ENCODE measurements around the gene RPS23. TPM values are rescaled to one million over a fixed set of nuclear protein-coding genes. Genes with fewer than 3 reads are reported as not detected.

RPS23 gene
- total and polyA plus RNA-seq, 2 experiments from 2014 or later = 936 to 1,581 TPM

DNA sequence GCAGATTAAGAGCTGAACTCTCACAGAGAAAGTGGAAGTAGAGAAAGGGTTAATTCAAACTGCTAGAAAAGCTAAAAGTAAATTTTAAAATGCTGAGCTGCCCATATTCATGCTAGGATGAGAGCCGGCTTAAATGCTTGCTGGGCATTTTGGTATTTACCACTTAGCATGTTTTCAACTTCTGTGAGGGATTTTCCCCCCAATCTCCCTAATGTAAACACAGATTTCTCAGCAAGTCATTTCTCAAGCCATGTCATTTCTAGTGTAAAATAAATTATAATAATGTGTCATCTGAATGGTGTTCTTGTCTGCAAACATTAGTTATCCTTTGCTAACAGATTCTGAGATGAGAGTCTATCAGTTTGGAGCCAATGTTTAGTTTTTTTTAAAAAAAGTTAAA lies 22.3 kb downstream of the RPS23 start:
- H4K20me1 ChIP-seq (ENCODE audit: insufficient read depth) = no peaks in the 10 kb centered on the region
- H2AFZ ChIP-seq = no peak overlapping the region
- H3K4me2 ChIP-seq (ENCODE audit: unreplicated experiment) = no peak overlapping the region
- H3K4me1 ChIP-seq (ENCODE audit: insufficient read depth) = no peaks in the 10 kb centered on the region
- no peak for TF ChIP-seq EZH2phosphoT487 (IDR thresholded peaks at IDR 0.05; ENCODE audit: insufficient read depth, low read depth)
- no peak for TF ChIP-seq EZH2 (IDR thresholded peaks at IDR 0.05; ENCODE audit: insufficient read depth, poor library complexity, severe bottlenecking)
- H3K4me3 ChIP-seq = no peak overlapping the region
- H3K9me2 ChIP-seq (ENCODE audit: insufficient read depth) = no peaks in the 10 kb centered on the region
- no peaks in the 10 kb centered on the region for H3K27me3 ChIP-seq (replicated peaks; ENCODE audit: insufficient read depth)
- no peaks in the 10 kb centered on the region for H3K79me2 ChIP-seq (ENCODE audit: insufficient read depth)
- no peak overlapping the region for H3K9ac ChIP-seq
- H3K27ac ChIP-seq = no peak overlapping the region
- 50 to 72% methylated on average over 1 of the region's 1 CpG for WGBS, 2 experiments (ENCODE audit: low coverage in 1 of 2, low lambda C conversion rate in 2 of 2, missing lambda C conversion rate in 2 of 2)
- no peak for DNase-seq
- no peaks in the 10 kb centered on the region for H3K9me3 ChIP-seq (ENCODE audit: low read depth)
- in situ Hi-C loops (cut with MboI) = no loop called here
- H3K36me3 ChIP-seq (ENCODE audit: low read depth) = no peaks in the 10 kb centered on the region
- H3F3A ChIP-seq (ENCODE audit: insufficient read depth) = no peaks in the 10 kb centered on the region

DNA sequence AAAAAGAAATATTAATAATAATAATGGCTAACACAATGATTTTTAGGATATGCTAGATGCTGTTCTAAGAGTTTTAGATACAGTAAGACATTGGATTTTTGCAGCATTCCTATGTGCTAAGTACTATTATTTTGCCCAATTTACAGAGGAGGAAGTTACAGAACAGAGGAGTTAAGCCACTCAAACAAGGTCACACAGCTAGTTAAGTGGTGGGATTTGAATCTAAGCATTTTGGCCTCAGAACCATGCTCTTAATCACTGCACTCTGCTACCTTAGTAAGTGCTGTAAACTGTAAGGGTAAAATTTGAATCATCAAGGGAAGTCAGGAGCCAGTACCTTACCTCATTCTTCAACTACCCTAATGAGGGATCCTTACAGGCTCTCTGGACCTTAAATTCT lies 25.4 kb downstream of the RPS23 start:
- Histone ChIP-seq H3K27me3 (replicated peaks; ENCODE audit: insufficient read depth) (no peaks in the 10 kb centered on the region), H4K20me1 (ENCODE audit: insufficient read depth) (no peaks in the 10 kb centered on the region), H3K27ac (no peak overlapping the region), H3K9ac (no peak overlapping the region), H3K79me2 (ENCODE audit: insufficient read depth) (no peaks in the 10 kb centered on the region), H2AFZ (no peak overlapping the region), H3K9me3 (ENCODE audit: low read depth) (no peaks in the 10 kb centered on the region), H3K4me1 (ENCODE audit: insufficient read depth) (no peaks in the 10 kb centered on the region), H3K36me3 (ENCODE audit: low read depth) (no peaks in the 10 kb centered on the region), H3K9me2 (ENCODE audit: insufficient read depth) (no peaks in the 10 kb centered on the region), H3K4me3 (no peak overlapping the region), H3K4me2 (ENCODE audit: unreplicated experiment) (no peak overlapping the region), H3F3A (ENCODE audit: insufficient read depth) (no peaks in the 10 kb centered on the region)
- DNase-seq = no peak
- TF ChIP-seq EZH2phosphoT487 (IDR thresholded peaks at IDR 0.05; ENCODE audit: insufficient read depth, low read depth) (no peak), EZH2 (IDR thresholded peaks at IDR 0.05; ENCODE audit: insufficient read depth, poor library complexity, severe bottlenecking) (no peak)
- in situ Hi-C loops (cut with MboI) = no loop called here

DNA sequence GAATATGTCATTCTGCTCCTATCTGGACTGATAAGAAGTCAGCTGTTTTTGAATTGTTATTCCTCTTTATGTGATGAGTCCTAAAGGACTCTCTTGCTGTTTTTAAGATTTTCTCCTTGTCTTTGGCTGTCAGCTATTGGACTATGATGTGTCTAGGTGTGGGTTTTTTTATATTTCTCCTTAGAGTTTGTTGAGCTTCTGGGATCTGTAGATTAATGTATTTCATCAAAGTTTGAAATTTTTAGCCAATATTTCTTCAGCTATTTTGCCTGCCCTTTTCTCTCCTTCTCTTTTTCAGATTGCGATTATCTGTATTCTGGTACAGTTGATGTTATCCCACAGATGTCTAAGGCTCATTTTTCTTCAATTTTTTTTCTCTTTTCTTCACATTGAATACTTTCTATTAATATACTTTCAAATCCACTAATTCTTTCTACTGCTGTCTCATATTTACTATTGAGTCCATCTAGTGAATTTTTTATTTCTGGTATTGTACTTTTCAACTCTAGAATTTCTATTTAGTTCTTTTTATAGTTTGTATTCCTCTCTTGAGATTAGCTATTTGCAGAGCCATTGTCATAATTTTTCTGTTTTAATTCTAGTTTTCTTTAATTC lies 31.1 kb downstream of the RPS23 start:
- Histone ChIP-seq H3K27me3 (replicated peaks; ENCODE audit: insufficient read depth) (no peaks in the 10 kb centered on the region), H3K9ac (no peak overlapping the region), H2AFZ (no peak overlapping the region), H3K4me2 (ENCODE audit: unreplicated experiment) (no peak overlapping the region), H4K20me1 (ENCODE audit: insufficient read depth) (no peaks in the 10 kb centered on the region), H3K79me2 (ENCODE audit: insufficient read depth) (no peaks in the 10 kb centered on the region), H3K27ac (no peak overlapping the region), H3K4me3 (no peak overlapping the region), H3K36me3 (ENCODE audit: low read depth) (no peaks in the 10 kb centered on the region), H3K4me1 (ENCODE audit: insufficient read depth) (no peaks in the 10 kb centered on the region), H3K9me3 (ENCODE audit: low read depth) (no peaks in the 10 kb centered on the region), H3K9me2 (ENCODE audit: insufficient read depth) (no peaks in the 10 kb centered on the region), H3F3A (ENCODE audit: insufficient read depth) (no peaks in the 10 kb centered on the region)
- 95 to 96% methylated on average over 1 of the region's 1 CpG for WGBS, 2 experiments (ENCODE audit: low coverage in 1 of 2, low lambda C conversion rate in 2 of 2, missing lambda C conversion rate in 2 of 2)
- no peak for DNase-seq
- in situ Hi-C loops (cut with MboI) = loop anchor here (25.0 kb wide), 1 partner anchor 735 kb away; no protein-coding TSS in a partner anchor
- TF ChIP-seq EZH2phosphoT487 (IDR thresholded peaks at IDR 0.05; ENCODE audit: insufficient read depth, low read depth) = no peak
- TF ChIP-seq EZH2 (IDR thresholded peaks at IDR 0.05; ENCODE audit: insufficient read depth, poor library complexity, severe bottlenecking) = no peak

DNA sequence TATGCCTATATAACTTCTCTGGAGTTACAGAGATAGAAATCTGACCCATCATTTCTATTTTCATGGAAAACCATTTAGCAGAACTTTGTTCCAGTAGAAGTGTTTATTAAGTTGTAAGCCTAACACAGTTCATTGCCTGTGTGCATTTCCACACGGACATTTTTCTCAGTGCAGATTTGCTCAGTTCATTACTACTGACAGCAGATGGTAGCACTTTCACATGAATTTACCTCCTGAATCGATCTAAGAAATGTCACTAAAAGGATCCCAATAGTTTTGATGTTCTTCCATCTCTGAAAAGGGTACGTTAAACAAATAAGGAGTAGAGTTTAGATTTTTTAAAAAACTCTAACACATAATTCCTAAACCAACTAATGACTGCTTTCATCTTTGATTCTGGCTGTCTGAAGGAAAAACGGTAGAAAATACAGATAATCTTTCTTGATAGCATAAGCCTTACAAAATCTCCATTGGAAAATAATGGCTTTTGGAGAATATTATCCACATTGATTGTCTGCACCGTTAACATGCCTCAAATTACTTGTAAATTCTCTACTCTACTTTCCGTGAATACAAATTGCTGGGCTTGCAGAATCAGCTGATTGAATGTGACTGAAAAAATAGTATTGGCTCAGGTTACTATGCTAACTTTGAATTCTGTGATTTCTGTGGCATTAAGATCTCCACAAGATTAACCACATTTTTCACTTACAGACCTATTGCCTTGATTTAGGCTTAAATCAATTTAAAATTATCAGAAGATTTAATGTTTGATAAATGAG lies 33.1 kb downstream of the RPS23 start:
- no peaks in the 10 kb centered on the region for H4K20me1 ChIP-seq (ENCODE audit: insufficient read depth)
- no peak overlapping the region; the same call in 1 of the 2 replicates for H2AFZ ChIP-seq
- peak; percentile 5 for DNase-seq
- no peaks in the 10 kb centered on the region for H3K27me3 ChIP-seq (replicated peaks; ENCODE audit: insufficient read depth)
- H3F3A ChIP-seq (ENCODE audit: insufficient read depth) = no peaks in the 10 kb centered on the region
- WGBS, 2 experiments (ENCODE audit: low coverage in 1 of 2, low lambda C conversion rate in 2 of 2, missing lambda C conversion rate in 2 of 2) = 49% methylated on average over 6 of the region's 6 CpGs
- H3K4me2 ChIP-seq (ENCODE audit: unreplicated experiment) = no peak overlapping the region
- H3K36me3 ChIP-seq (ENCODE audit: low read depth) = no peaks in the 10 kb centered on the region
- no peak overlapping the region for H3K9ac ChIP-seq
- no peaks in the 10 kb centered on the region for H3K9me3 ChIP-seq (ENCODE audit: low read depth)
- H3K79me2 ChIP-seq (ENCODE audit: insufficient read depth) = no peaks in the 10 kb centered on the region
- TF ChIP-seq EZH2phosphoT487 (IDR thresholded peaks at IDR 0.05; ENCODE audit: insufficient read depth, low read depth) (no peak), EZH2 (IDR thresholded peaks at IDR 0.05; ENCODE audit: insufficient read depth, poor library complexity, severe bottlenecking) (no peak)
- no peak overlapping the region for H3K4me3 ChIP-seq
- no peak overlapping the region for H3K27ac ChIP-seq
- no peaks in the 10 kb centered on the region for H3K4me1 ChIP-seq (ENCODE audit: insufficient read depth)
- in situ Hi-C loops (cut with MboI) = loop anchor here (25.0 kb wide), 1 partner anchor 733 kb away; no protein-coding TSS in a partner anchor
- no peaks in the 10 kb centered on the region for H3K9me2 ChIP-seq (ENCODE audit: insufficient read depth)

Data from GM23248 (cell line).